GM12864 (cell line): ENCODE data around the gene ESR2.

Source experiments
- DNase-seq: peaks from one replicate; pipeline ENCODE4 v3.0.0-alpha.2; 2011; ENCODE audit warnings: low read depth
- H3K4me3 ChIP-seq: 2 replicates; pipeline ENCODE4 v1.5.1; 2011; ENCODE audit warnings: mild to moderate bottlenecking, low read depth, low read length, control low read depth
- TF ChIP-seq, protein P1 (sequence below): IDR thresholded peaks from 2 replicates; pipeline ENCODE4 v1.5.1; 2011; ENCODE audit warnings: low read depth, mild to moderate bottlenecking, moderate library complexity, low read length, control low read depth, inconsistent platforms; ENCODE audit errors: missing control alignments

The ESR2 gene

DNA sequence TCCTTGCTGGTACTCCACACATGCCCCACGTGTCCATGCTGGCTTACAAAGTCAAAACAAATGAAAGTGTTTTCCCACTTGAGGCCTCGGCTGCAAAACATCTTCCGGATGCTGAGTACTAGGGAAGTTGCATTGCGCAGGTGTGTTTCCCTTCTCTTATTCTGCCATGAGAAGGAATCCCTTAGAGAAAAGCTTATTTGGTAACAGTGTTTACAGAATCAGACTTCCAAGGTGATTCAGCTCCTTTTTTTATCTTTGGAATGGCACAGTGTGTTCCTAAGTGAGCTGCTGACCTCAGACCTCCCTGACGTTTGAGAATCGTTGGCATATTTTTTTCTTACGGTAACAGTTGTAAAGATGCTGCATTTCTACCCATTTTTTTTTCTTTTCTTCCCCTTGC lies 211.3 kb downstream of the ESR2 start:
- no peak overlapping the region for H3K4me3 ChIP-seq
- TF ChIP-seq, protein P1, sequence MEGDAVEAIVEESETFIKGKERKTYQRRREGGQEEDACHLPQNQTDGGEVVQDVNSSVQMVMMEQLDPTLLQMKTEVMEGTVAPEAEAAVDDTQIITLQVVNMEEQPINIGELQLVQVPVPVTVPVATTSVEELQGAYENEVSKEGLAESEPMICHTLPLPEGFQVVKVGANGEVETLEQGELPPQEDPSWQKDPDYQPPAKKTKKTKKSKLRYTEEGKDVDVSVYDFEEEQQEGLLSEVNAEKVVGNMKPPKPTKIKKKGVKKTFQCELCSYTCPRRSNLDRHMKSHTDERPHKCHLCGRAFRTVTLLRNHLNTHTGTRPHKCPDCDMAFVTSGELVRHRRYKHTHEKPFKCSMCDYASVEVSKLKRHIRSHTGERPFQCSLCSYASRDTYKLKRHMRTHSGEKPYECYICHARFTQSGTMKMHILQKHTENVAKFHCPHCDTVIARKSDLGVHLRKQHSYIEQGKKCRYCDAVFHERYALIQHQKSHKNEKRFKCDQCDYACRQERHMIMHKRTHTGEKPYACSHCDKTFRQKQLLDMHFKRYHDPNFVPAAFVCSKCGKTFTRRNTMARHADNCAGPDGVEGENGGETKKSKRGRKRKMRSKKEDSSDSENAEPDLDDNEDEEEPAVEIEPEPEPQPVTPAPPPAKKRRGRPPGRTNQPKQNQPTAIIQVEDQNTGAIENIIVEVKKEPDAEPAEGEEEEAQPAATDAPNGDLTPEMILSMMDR = no peak
- no peak for DNase-seq

DNA sequence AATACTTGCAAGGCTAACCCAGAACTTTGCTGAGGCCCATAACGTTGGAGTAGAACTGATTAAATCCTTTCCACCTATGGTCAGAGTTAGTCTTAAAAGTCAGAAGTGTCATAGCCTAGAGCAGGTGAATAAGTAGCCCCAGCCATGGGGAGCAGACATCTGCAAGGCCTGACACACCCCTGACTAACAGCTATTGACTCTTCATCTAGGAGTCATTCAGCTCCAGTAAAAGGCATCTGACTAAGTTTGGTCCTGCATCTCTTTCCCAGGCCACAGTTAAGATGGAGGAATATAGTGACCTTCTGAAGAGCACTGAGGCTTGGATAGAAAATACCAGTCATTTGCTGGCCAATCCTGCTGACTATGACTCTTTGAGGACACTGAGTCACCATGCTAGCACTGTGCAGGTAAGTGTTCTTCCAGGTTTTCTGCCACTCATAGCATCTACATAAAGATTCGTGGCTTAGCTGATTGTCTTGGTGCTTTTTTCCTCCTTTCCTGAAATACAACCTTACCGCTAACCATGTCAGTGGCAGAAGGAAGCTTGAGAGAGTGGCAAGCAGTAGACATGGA lies 212.9 kb downstream of the ESR2 start:
- DNase-seq = no peak
- TF ChIP-seq, protein P1 = no peak
- no peak overlapping the region for H3K4me3 ChIP-seq

DNA sequence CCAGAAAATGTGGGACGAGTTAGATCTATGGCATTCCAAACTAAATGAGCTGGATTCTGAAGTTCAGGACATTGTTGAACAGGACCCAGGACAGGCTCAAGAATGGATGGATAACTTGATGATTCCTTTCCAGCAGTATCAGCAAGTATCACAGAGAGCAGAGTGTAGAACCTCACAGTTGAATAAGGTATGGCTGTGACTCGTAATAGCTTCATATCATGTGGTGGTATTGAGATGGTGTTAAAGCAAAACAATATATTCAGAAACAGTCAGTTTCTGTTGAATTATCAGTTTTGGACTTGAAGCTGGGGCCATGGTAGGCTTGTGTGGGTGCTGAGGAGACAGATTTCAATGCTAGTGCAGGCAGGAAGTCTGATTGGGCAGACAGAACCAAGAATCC lies 213.7 kb downstream of the ESR2 start:
- DNase-seq = no peak
- no peak overlapping the region for H3K4me3 ChIP-seq
- TF ChIP-seq, protein P1 = no peak

DNA sequence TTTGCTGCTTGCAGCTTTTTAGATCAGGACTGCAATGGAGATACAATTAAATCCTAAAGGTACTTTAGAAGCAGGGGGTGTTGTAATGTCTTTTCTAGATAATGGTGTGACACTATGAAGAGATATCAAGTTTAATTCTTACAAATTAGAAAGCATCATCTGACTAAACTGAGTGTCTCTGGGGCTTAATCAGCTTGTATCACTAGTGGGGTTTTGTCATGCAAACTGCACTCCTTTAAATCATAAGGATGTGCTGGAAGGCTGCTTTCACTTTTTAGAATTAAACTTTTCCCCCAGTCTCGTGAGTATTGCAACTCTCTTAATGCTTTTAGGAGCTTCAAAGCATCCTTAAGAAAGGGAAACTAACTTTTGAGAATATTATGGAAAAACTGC lies 218.6 kb downstream of the ESR2 start:
- TF ChIP-seq, protein P1 = no peak
- no peak for DNase-seq
- H3K4me3 ChIP-seq = no peak overlapping the region

DNA sequence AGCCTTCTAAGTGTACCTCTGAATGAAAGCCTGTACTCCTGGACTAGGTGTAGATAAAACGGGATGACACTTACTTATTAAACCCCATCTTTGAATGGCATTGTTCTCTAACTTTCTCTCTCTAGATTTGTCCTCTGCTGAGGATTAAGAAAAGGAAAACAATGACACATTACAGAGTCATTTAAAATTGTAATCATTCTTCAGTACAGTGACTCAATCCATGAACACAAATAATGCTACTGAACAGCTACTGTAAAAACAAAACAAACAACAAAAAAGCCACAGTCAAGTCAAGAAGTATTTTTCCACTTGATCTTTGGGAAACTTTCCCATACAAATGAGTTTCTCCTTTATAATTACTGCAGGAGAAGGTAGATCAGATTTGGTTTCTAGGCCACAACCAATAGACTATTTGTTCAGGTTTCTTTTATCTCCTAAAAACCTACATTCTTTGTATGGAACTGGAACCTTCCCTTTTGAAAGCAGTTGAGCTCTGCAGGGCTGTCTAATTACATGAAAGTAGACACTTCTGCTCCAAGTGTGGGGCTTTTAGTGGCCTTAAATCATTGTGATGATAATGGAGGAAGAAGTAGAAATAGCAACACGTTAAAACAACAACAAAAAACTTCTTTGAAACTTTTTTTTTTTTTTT lies 219.1 kb downstream of the ESR2 start:
- DNase-seq = no peak

DNA sequence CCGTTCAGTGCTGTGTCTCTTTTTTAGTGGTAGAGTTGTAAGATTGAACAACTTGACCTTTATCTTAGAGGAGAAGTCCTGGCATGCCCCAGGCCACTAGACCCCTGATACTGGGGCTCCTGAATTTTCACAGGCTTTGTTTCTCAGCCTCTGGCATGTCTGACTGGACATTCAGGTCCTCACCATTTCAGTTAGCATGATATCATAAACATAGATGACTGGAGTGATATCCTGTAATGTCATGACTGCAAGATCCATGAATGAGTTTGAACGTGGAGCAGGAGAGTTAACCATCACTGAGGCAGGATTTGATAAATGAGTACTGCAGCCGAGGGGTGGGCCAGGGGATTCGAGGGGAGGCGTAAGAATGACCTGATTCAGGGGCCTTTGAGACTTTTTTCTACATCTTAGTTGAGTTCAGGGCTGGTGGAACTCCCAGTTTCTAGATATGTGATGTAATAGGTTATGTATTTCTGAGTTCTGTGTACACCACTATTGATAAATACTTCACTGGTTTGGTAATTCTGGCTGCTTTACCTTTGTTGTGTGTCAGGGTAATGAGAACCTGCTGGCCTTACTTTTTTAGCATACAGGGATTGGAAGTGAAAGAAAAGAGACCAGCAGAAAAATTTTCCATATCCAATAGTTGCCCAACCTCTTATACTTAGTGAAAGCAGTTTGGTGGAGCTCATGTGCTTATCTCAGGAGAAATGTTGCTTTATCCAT lies 224.4 kb downstream of the ESR2 start:
- H3K4me3 ChIP-seq = no peak overlapping the region
- no peak for DNase-seq
- TF ChIP-seq, protein P1 = no peak

More for the DNA sequence above, 219.1 kb downstream of the ESR2 start:
- TF ChIP-seq, protein P1 = no peak
- no peak overlapping the region for H3K4me3 ChIP-seq

DNA sequence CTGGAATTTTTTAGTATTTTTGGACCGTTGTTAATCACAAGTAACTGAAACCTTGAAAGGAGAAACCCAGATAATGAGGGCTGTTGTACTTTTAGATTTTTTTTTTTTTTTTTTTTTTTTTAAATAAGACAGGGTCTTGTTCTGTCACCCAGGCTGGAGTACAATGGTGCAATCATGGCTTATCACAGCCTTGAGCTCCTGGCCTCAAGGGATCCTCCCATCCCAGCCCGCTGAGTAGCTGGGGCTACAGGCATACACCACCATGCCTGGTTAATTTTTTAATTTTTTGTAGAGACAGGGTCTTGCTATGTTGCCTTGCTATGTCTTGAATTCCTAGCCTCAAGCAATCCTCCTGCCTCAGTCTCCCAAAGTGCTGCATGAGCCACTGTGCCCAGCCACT lies 229.7 kb downstream of the ESR2 start:
- DNase-seq = no peak
- no peak overlapping the region for H3K4me3 ChIP-seq
- TF ChIP-seq, protein P1 = no peak
